ENCODE measurements around the gene ADCY5. TPM values are rescaled to one million over a fixed set of nuclear protein-coding genes. Genes with fewer than 3 reads are reported as not detected.

The ADCY5 gene
- total RNA-seq, 1 donor from 2014 or later: 10.6 TPM

DNA sequence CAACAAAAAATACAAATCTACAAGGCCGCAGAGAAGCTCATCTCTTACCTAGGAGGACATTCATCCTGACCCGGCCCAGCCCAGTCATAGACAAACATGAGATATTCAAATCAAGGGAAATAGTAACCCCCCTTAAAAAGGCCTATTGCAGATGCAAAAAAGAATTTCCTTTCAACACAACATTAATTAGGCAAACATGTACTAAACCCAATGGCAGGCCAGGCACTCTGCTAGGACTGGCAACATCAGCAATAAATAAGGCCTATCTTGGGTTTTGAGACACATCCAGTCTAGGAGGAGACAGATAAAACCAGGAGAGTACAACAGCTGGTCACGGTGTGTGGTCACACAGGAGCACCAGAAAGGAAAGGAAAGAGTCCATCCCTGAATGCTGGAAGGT, 61.4 kb downstream of the ADCY5 start:
- Mint-ChIP-seq H3K4me1 (ENCODE audit: unreplicated experiment) (peaks cover 65% of the 10 kb centered on the region), H3K4me3 (ENCODE audit: unreplicated experiment) (no peak overlapping the region), H3K27me3 (ENCODE audit: unreplicated experiment) (peaks cover 28% of the 10 kb centered on the region), H3K36me3 (ENCODE audit: unreplicated experiment) (peaks cover 2% of the 10 kb centered on the region), H3K9me3 (ENCODE audit: unreplicated experiment) (no peaks in the 10 kb centered on the region), H3K27ac (ENCODE audit: unreplicated experiment) (no peak overlapping the region)
- TF ChIP-seq CTCF (IDR thresholded peaks at IDR 0.05): no peak
- DNase-seq (ENCODE audit: extremely low spot score, unreplicated experiment): no peak

GRCh38 chr3:123386477-123387040, 62.3 kb downstream of the ADCY5 start:
- peak overlapping the region; percentile 31 for H3K27ac Mint-ChIP-seq (ENCODE audit: unreplicated experiment)
- DNase-seq (ENCODE audit: extremely low spot score, unreplicated experiment): no peak
- peaks cover 28% of the 10 kb centered on the region for H3K27me3 Mint-ChIP-seq (ENCODE audit: unreplicated experiment)
- H3K4me3 Mint-ChIP-seq (ENCODE audit: unreplicated experiment): no peak overlapping the region
- H3K36me3 Mint-ChIP-seq (ENCODE audit: unreplicated experiment): peaks cover 2% of the 10 kb centered on the region
- peaks cover 55% of the 10 kb centered on the region for H3K4me1 Mint-ChIP-seq (ENCODE audit: unreplicated experiment)
- H3K9me3 Mint-ChIP-seq (ENCODE audit: unreplicated experiment): no peaks in the 10 kb centered on the region
- no peak for TF ChIP-seq CTCF (IDR thresholded peaks at IDR 0.05)

DNA sequence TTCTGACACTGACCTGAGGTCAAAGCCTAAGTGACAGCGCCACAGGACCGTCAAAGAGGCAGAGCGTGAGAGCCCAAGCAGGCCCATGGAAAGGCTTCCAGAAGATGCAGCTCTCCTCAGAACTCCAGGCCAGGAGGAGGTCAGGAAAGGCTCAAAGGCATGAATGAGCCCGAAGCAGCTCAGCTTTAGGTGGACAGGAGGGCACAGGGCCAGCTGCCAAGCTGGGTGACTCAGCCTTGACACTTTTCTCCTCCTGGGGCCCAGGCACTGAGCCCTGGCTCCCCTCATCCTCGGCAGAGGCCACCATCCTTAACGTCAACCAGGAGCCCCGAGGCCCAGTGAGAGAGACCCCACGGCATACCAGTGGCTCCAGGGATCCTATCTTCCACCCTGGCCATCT, 62.9 kb downstream of the ADCY5 start:
- Mint-ChIP-seq H3K4me3 (ENCODE audit: unreplicated experiment) (no peak overlapping the region), H3K9me3 (ENCODE audit: unreplicated experiment) (no peaks in the 10 kb centered on the region), H3K4me1 (ENCODE audit: unreplicated experiment) (peaks cover 49% of the 10 kb centered on the region), H3K27ac (ENCODE audit: unreplicated experiment) (no peak overlapping the region), H3K36me3 (ENCODE audit: unreplicated experiment) (peaks cover 2% of the 10 kb centered on the region), H3K27me3 (ENCODE audit: unreplicated experiment) (peaks cover 27% of the 10 kb centered on the region)
- TF ChIP-seq CTCF (IDR thresholded peaks at IDR 0.05): no peak
- no peak for DNase-seq (ENCODE audit: extremely low spot score, unreplicated experiment)

- peaks cover 46% of the 10 kb centered on the region for H3K4me1 Mint-ChIP-seq (ENCODE audit: unreplicated experiment)
- H3K27ac Mint-ChIP-seq (ENCODE audit: unreplicated experiment): no peak overlapping the region
- TF ChIP-seq CTCF (IDR thresholded peaks at IDR 0.05): no peak
- H3K4me3 Mint-ChIP-seq (ENCODE audit: unreplicated experiment): no peak overlapping the region
- peaks cover 30% of the 10 kb centered on the region for H3K27me3 Mint-ChIP-seq (ENCODE audit: unreplicated experiment)
- DNase-seq (ENCODE audit: extremely low spot score, unreplicated experiment): no peak
- H3K36me3 Mint-ChIP-seq (ENCODE audit: unreplicated experiment): peaks cover 2% of the 10 kb centered on the region
- H3K9me3 Mint-ChIP-seq (ENCODE audit: unreplicated experiment): no peaks in the 10 kb centered on the region
Measured at GRCh38 chr3:123385499-123385898, 63.4 kb downstream of the ADCY5 start.

GRCh38 chr3:123385001-123385401, 63.9 kb downstream of the ADCY5 start:
- TF ChIP-seq CTCF (IDR thresholded peaks at IDR 0.05): no peak
- Mint-ChIP-seq H3K27me3 (ENCODE audit: unreplicated experiment) (peaks cover 30% of the 10 kb centered on the region), H3K36me3 (ENCODE audit: unreplicated experiment) (peaks cover 2% of the 10 kb centered on the region), H3K4me3 (ENCODE audit: unreplicated experiment) (no peak overlapping the region), H3K27ac (ENCODE audit: unreplicated experiment) (no peak overlapping the region), H3K4me1 (ENCODE audit: unreplicated experiment) (peaks cover 44% of the 10 kb centered on the region), H3K9me3 (ENCODE audit: unreplicated experiment) (no peaks in the 10 kb centered on the region)
- DNase-seq (ENCODE audit: extremely low spot score, unreplicated experiment): no peak

All from osteocyte (in vitro differentiated cells).